ENCODE data around the gene SPTBN1. TPM values are rescaled to one million over a fixed set of nuclear protein-coding genes. Genes with fewer than 3 reads are reported as not detected.
A peak's percentile ranks its signal among the peaks of the same experiment; 100 is the strongest.

Gene SPTBN1
- total and polyA plus RNA-seq, 5 donors = 141 to 348 (median 331) TPM

GRCh38 chr2:54670485-54671009 lies 214.4 kb downstream of the SPTBN1 start:
- H3K27me3 ChIP-seq (ENCODE audit: control insufficient read depth, insufficient read depth) = no peaks in the 10 kb centered on the region
- peaks cover 18% of the 10 kb centered on the region for H3K4me1 ChIP-seq (ENCODE audit: control insufficient read depth, insufficient read depth, low read length)
- ATAC-seq = no peak
- no peak overlapping the region for H3K4me3 ChIP-seq (ENCODE audit: low read length)
- peak overlapping the region; percentile 54 for H3K27ac ChIP-seq (ENCODE audit: low read length)
- no peak for DNase-seq
- H3K9me3 ChIP-seq (ENCODE audit: control insufficient read depth, low read length) = no peaks in the 10 kb centered on the region
- 95% methylated on average over 9 of the region's 9 CpGs for WGBS
- intact Hi-C loops (cut with DNase I) = no loop called here

- no peak overlapping the region for H3K4me3 ChIP-seq (ENCODE audit: low read length)
- intact Hi-C loops (cut with DNase I) = no loop called here
Observed at GRCh38 chr2:54671010-54671409, 214.9 kb downstream of the SPTBN1 start.

GRCh38 chr2:54671875-54672589 lies 215.9 kb downstream of the SPTBN1 start:
- Histone ChIP-seq H3K4me3 (ENCODE audit: low read length) (no peak overlapping the region), H3K4me1 (ENCODE audit: control insufficient read depth, insufficient read depth, low read length) (peaks cover 12% of the 10 kb centered on the region), H3K27ac (ENCODE audit: low read length) (no peak overlapping the region), H3K27me3 (ENCODE audit: control insufficient read depth, insufficient read depth) (no peaks in the 10 kb centered on the region), H3K9me3 (ENCODE audit: control insufficient read depth, low read length) (no peaks in the 10 kb centered on the region)
- no peak for ATAC-seq
- intact Hi-C loops (cut with DNase I) = no loop called here
- 90% methylated on average over 4 of the region's 4 CpGs for WGBS
- no peak for DNase-seq

More at GRCh38 chr2:54671010-54671409, 214.9 kb downstream of the SPTBN1 start:
- H3K9me3 ChIP-seq (ENCODE audit: control insufficient read depth, low read length) = no peaks in the 10 kb centered on the region
- H3K27ac ChIP-seq (ENCODE audit: low read length) = no peak overlapping the region
- H3K27me3 ChIP-seq (ENCODE audit: control insufficient read depth, insufficient read depth) = no peaks in the 10 kb centered on the region
- peaks cover 16% of the 10 kb centered on the region for H3K4me1 ChIP-seq (ENCODE audit: control insufficient read depth, insufficient read depth, low read length)
- ATAC-seq (no peak), DNase-seq (no peak)
- 96% methylated on average over 3 of the region's 3 CpGs for WGBS

GRCh38 chr2:54672590-54673456 lies 216.7 kb downstream of the SPTBN1 start:
- ATAC-seq (no peak), DNase-seq (no peak)
- Histone ChIP-seq H3K9me3 (ENCODE audit: control insufficient read depth, low read length) (no peaks in the 10 kb centered on the region), H3K27me3 (ENCODE audit: control insufficient read depth, insufficient read depth) (no peaks in the 10 kb centered on the region), H3K4me1 (ENCODE audit: control insufficient read depth, insufficient read depth, low read length) (peaks cover 12% of the 10 kb centered on the region), H3K27ac (ENCODE audit: low read length) (peak overlapping the region; percentile 88), H3K4me3 (ENCODE audit: low read length) (no peak overlapping the region)
- 49% methylated on average over 12 of the region's 12 CpGs for WGBS
- intact Hi-C loops (cut with DNase I) = no loop called here

- DNase-seq = peak; percentile 92 to 96 (median 94)
- no peak overlapping the region for H3K4me3 ChIP-seq (ENCODE audit: low read length)
- H3K4me1 ChIP-seq (ENCODE audit: control insufficient read depth, insufficient read depth, low read length) = peaks cover 8% of the 10 kb centered on the region
- 29% methylated on average over 16 of the region's 16 CpGs for WGBS
- peak; percentile 93 for ATAC-seq
- no peaks in the 10 kb centered on the region for H3K27me3 ChIP-seq (ENCODE audit: control insufficient read depth, insufficient read depth)
- intact Hi-C loops (cut with DNase I) = no loop called here
- H3K27ac ChIP-seq (ENCODE audit: low read length) = peak overlapping the region; percentile 88
- no peaks in the 10 kb centered on the region for H3K9me3 ChIP-seq (ENCODE audit: control insufficient read depth, low read length)
Observed at GRCh38 chr2:54673501-54673998, 217.4 kb downstream of the SPTBN1 start.

- peaks cover 6% of the 10 kb centered on the region for H3K4me1 ChIP-seq (ENCODE audit: control insufficient read depth, insufficient read depth, low read length)
- no peak for DNase-seq
- H3K27me3 ChIP-seq (ENCODE audit: control insufficient read depth, insufficient read depth) = no peaks in the 10 kb centered on the region
- H3K27ac ChIP-seq (ENCODE audit: low read length) = no peak overlapping the region
- no peak overlapping the region for H3K4me3 ChIP-seq (ENCODE audit: low read length)
- ATAC-seq = no peak
- H3K9me3 ChIP-seq (ENCODE audit: control insufficient read depth, low read length) = no peaks in the 10 kb centered on the region
- 88% methylated on average over 8 of the region's 8 CpGs for WGBS
- intact Hi-C loops (cut with DNase I) = no loop called here
Observed at GRCh38 chr2:54675281-54675680, 219.2 kb downstream of the SPTBN1 start.

- H3K27me3 ChIP-seq (ENCODE audit: control insufficient read depth, insufficient read depth) = no peaks in the 10 kb centered on the region
- ATAC-seq (peak; percentile 20 to 40), DNase-seq (peak; percentile 64 to 79 (median 71))
- H3K27ac ChIP-seq (ENCODE audit: low read length) = no peak overlapping the region
- intact Hi-C loops (cut with DNase I) = no loop called here
- 43% methylated on average over 11 of the region's 11 CpGs for WGBS
- no peaks in the 10 kb centered on the region for H3K9me3 ChIP-seq (ENCODE audit: control insufficient read depth, low read length)
- H3K4me3 ChIP-seq (ENCODE audit: low read length) = no peak overlapping the region
- peaks cover 8% of the 10 kb centered on the region for H3K4me1 ChIP-seq (ENCODE audit: control insufficient read depth, insufficient read depth, low read length)
Observed at GRCh38 chr2:54675738-54676137, 219.6 kb downstream of the SPTBN1 start.

- Histone ChIP-seq H3K4me3 (ENCODE audit: low read length) (no peak overlapping the region), H3K4me1 (ENCODE audit: control insufficient read depth, insufficient read depth, low read length) (peaks cover 9% of the 10 kb centered on the region), H3K27me3 (ENCODE audit: control insufficient read depth, insufficient read depth) (no peaks in the 10 kb centered on the region), H3K9me3 (ENCODE audit: control insufficient read depth, low read length) (no peaks in the 10 kb centered on the region), H3K27ac (ENCODE audit: low read length) (no peak overlapping the region)
- WGBS = 63% methylated on average over 2 of the region's 2 CpGs
- intact Hi-C loops (cut with DNase I) = no loop called here
- ATAC-seq = no peak
- DNase-seq = no peak
Observed at GRCh38 chr2:54676656-54677055, 220.5 kb downstream of the SPTBN1 start.

- Histone ChIP-seq H3K4me3 (ENCODE audit: low read length) (no peak overlapping the region), H3K4me1 (ENCODE audit: control insufficient read depth, insufficient read depth, low read length) (peaks cover 9% of the 10 kb centered on the region), H3K9me3 (ENCODE audit: control insufficient read depth, low read length) (no peaks in the 10 kb centered on the region), H3K27me3 (ENCODE audit: control insufficient read depth, insufficient read depth) (no peaks in the 10 kb centered on the region), H3K27ac (ENCODE audit: low read length) (no peak overlapping the region)
- ATAC-seq (no peak), DNase-seq (no peak)
- intact Hi-C loops (cut with DNase I) = no loop called here
- 95% methylated on average over 6 of the region's 6 CpGs for WGBS
Observed at GRCh38 chr2:54677476-54678265, 221.5 kb downstream of the SPTBN1 start.

- H3K9me3 ChIP-seq (ENCODE audit: control insufficient read depth, low read length) = no peaks in the 10 kb centered on the region
- DNase-seq (no peak), ATAC-seq (no peak)
- no peaks in the 10 kb centered on the region for H3K27me3 ChIP-seq (ENCODE audit: control insufficient read depth, insufficient read depth)
- H3K4me3 ChIP-seq (ENCODE audit: low read length) = no peak overlapping the region
- H3K4me1 ChIP-seq (ENCODE audit: control insufficient read depth, insufficient read depth, low read length) = peaks cover 9% of the 10 kb centered on the region
- intact Hi-C loops (cut with DNase I) = no loop called here
- no peak overlapping the region for H3K27ac ChIP-seq (ENCODE audit: low read length)
- 80% methylated on average over 3 of the region's 3 CpGs for WGBS
Observed at GRCh38 chr2:54678719-54679118, 222.6 kb downstream of the SPTBN1 start.
